Measurements from ENCODE around the gene NFS1.

DNA sequence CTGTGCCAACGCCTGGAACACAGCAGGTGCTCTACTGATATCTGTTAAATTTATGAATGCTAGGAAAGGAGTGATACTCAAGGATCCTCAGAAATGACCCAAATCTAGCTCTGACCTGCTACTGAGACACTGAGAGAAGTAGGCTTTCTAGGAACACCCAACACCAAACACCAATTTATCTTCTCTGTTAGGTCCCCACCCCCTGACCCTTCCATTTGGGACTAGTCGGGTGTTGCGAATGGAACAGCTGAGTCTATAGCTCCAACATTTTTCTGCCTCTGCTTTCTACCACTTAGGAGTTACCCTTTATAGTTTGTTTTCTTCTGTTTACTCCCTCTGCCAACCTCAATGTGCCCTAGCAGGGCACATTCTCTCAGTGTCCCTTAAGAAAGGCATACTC is 58.4 kb downstream of the NFS1 start:
- TF ChIP-seq POLR2A (IDR thresholded peaks at IDR 0.05; ENCODE audit: low read depth) (no peak), CTCF (IDR thresholded peaks at IDR 0.05) (no peak), POLR2AphosphoS5 (IDR thresholded peaks at IDR 0.05) (no peak)

Measured in esophagus muscularis mucosa (tissue), 3 donors.